Psoas muscle (tissue), 8 donors: ENCODE measurements around the gene SEC14L5. TPM values are rescaled to one million over a fixed set of nuclear protein-coding genes. Genes with fewer than 3 reads are reported as not detected.

Experiments used
- ATAC-seq, 4 donors: fragments of 200-7000 bp; cut with Tn5 transposase; one replicate each; pipeline ENCODE4 v1.9.1; 2020; ENCODE audit warnings: moderate library complexity in 3 of 4, mild to moderate bottlenecking in 2 of 4
- DNase-seq, 2 donors: peaks; one replicate each; pipeline ENCODE4 v3.0.0-alpha.2; 2020
- H3K27ac ChIP-seq: fragments of 200-600 bp; one replicate; pipeline ENCODE4 v1.8.0; 2022
- H3K27me3 ChIP-seq, 3 donors: fragments of 200-600 bp in 1 of 3; one replicate each; pipeline versions ENCODE4 v1.6.1 to v1.8.0; 2013 to 2022; ENCODE audit warnings: low read length in 2 of 3, mild to moderate bottlenecking in 2 of 3, moderate library complexity in 1 of 3; ENCODE audit not compliant: insufficient read depth in 3 of 3
- H3K36me3 ChIP-seq, 2 donors: fragments of 200-600 bp in 1 of 2; one replicate each; pipeline versions ENCODE4 v1.6.1 to v1.8.0; 2013 to 2022; ENCODE audit warnings: low read depth in 1 of 2, mild to moderate bottlenecking in 1 of 2, moderate library complexity in 1 of 2; ENCODE audit not compliant: insufficient read depth in 1 of 2
- H3K4me1 ChIP-seq: fragments of 200-600 bp; one replicate; pipeline ENCODE4 v1.8.0; 2022
- H3K4me3 ChIP-seq: fragments of 200-600 bp; one replicate; pipeline ENCODE4 v1.8.0; 2022; ENCODE audit warnings: mild to moderate bottlenecking
- H3K9me3 ChIP-seq: fragments of 200-600 bp; one replicate; pipeline ENCODE4 v1.8.0; 2022
- CTCF ChIP-seq: fragments of 200-600 bp; IDR thresholded peaks from one replicate; pipeline ENCODE4 v1.8.0; 2022; ENCODE audit warnings: antibody characterized with exemption
- WGBS, 3 donors: extraction: QIAGEN DNeasy Blood & Tissue Kit; methylation state at CpG; one replicate each; pipeline versions ENCODE4 v1.1.6 to v1.1.7; 2013; 5-methylcytosine and 5-hydroxymethylcytosine counted together
- intact Hi-C, 2 donors: fragments of 100-400 bp; cut with DNase I; formaldehyde crosslinking; loops; one replicate each; pipeline versions ENCODE4 v1.11.0 to v1.14.2; 2022
- long read RNA-seq, 2 donors: library from polyadenylated mRNA; unstranded; transcript quantifications; one replicate each; pipeline ENCODE4 v2.0.0, GENCODE V29; 2021
- polyA plus RNA-seq, 3 donors: library from polyadenylated mRNA; stranded (reverse); fragments of 200-250 nt; gene quantifications; one replicate each; pipeline ENCODE4 v1.2.3, GENCODE V29; 2013
- total RNA-seq, 4 donors: library from RNA; stranded (reverse); fragmentation: NEBNext Ultra II Directional in 2 of 4; extraction: Animal tissue kit (Norgen Biotek cat#: 25700) in 2 of 4; gene quantifications; one replicate each; pipeline versions ENCODE4 v1.2.1 to v1.2.4, GENCODE V29; 2021 to 2023
- donor health status: healthy with polysubstance abuse.
- donor health status: DM: no; HTN: no; CAD: no; lungs with moderate emphysema.
- donor health status: Bipolar disorder and iron deficiency.
- donor health status: healthy.
- donor health status: DM: yes; HTN: yes; CAD: no.
- donor health status: DM: no; HTN: no; CAD: no.
- donor health status: DM: no; HTN: no; CAD: no.
- donor health status: DM: yes; HTN: yes; CAD: no.

Gene SEC14L5
- total RNA-seq: under 1 TPM; 0.42 to 0.88 (median 0.65) TPM
- polyA plus RNA-seq: under 1 TPM; 0.23 to 0.30 (median 0.27) TPM
- long read RNA-seq, donor 1: 0 reads
- long read RNA-seq, donor 2, partial matches to known transcripts: 2 of 3 reads
- long read RNA-seq, donor 2, other reads (novel, unspliced or antisense): 1 of 3 reads

GRCh38 chr16:4957720-4958509 lies at the start of gene SEC14L5:
SEC14L5 (plus strand) TSS chr16:4958330; CDS start chr16:4959324, 994 bp downstream.
- ATAC-seq (peak; percentile 96 to 99 (median 97)), DNase-seq (peak; percentile 97 to 98)
- 1% methylated on average over 44 to 56 of the region's 56 CpGs for WGBS, 3 donors
- peak within 1 kb of the TSS; percentile 73 for H3K4me3 ChIP-seq
- no peaks in the 10 kb centered on the region for H3K36me3 ChIP-seq
- intact Hi-C loops: loop anchor here (5.0 to 10.0 kb wide), 5 partner anchors 111 to 453 kb away; partner anchors contain the start of genes GLYR1 (in 1 of the 2), NUDT16L1 (in 1 of the 2), UBN1 (in 1 of the 2) and ZNF500 (in 1 of the 2)
- H3K27ac ChIP-seq: peak within 1 kb of the TSS; percentile 58
- TF ChIP-seq CTCF: no peak
- peaks cover 13% of the 10 kb centered on the region for H3K4me1 ChIP-seq
- no peaks in the 10 kb centered on the region for H3K9me3 ChIP-seq
- H3K27me3 ChIP-seq: no peaks in the 10 kb centered on the region

- no peaks in the 10 kb centered on the region for H3K9me3 ChIP-seq
- intact Hi-C loops: no loop called here
- WGBS, 3 donors: 79 to 84% (median 81%) methylated on average over 4 to 5 of the region's 5 CpGs
Observed at GRCh38 chr16:4908854-4909401, 49.2 kb upstream of the SEC14L5 start.

GRCh38 chr16:4909825-4910224 lies 48.3 kb upstream of the SEC14L5 start:
- H3K27ac ChIP-seq: no peak overlapping the region
- no peaks in the 10 kb centered on the region for H3K27me3 ChIP-seq
- no peaks in the 10 kb centered on the region for H3K4me1 ChIP-seq
- DNase-seq (no peak), ATAC-seq (no peak)
- intact Hi-C loops: no loop called here
- H3K9me3 ChIP-seq: no peaks in the 10 kb centered on the region
- H3K4me3 ChIP-seq: no peak overlapping the region
- H3K36me3 ChIP-seq: no peaks in the 10 kb centered on the region
- 89 to 94% (median 89%) methylated on average over 7 of the region's 7 CpGs for WGBS, 3 donors
- TF ChIP-seq CTCF: no peak

More at GRCh38 chr16:4908854-4909401, 49.2 kb upstream of the SEC14L5 start:
- ATAC-seq (no peak), DNase-seq (no peak)
- no peak overlapping the region for H3K4me3 ChIP-seq
- no peak overlapping the region for H3K27ac ChIP-seq
- H3K27me3 ChIP-seq: no peaks in the 10 kb centered on the region
- no peaks in the 10 kb centered on the region for H3K36me3 ChIP-seq
- no peaks in the 10 kb centered on the region for H3K4me1 ChIP-seq
- TF ChIP-seq CTCF: no peak

GRCh38 chr16:4910828-4911227 lies 47.3 kb upstream of the SEC14L5 start:
- no peak for TF ChIP-seq CTCF
- ATAC-seq (no peak), DNase-seq (no peak)
- Histone ChIP-seq H3K36me3 (no peaks in the 10 kb centered on the region), H3K27ac (no peak overlapping the region), H3K27me3 (no peaks in the 10 kb centered on the region), H3K9me3 (no peaks in the 10 kb centered on the region), H3K4me3 (no peak overlapping the region), H3K4me1 (no peaks in the 10 kb centered on the region)
- 78 to 80% (median 79%) methylated on average over 12 of the region's 12 CpGs for WGBS, 3 donors
- intact Hi-C loops: no loop called here
